Endothelial cell of umbilical vein (primary cell): ENCODE data around the gene TNKS1BP1. TPM values are rescaled to one million over a fixed set of nuclear protein-coding genes. Genes with fewer than 3 reads are reported as not detected.

Experiments
- BruUV-seq: library from RNA; stranded (reverse); fragments of 400-500 nt; replicated peaks from 2 replicates; lab custom pipeline; 2021; lab: Mats Ljungman, UMichigan
- CTCF ChIA-PET: fragments of 300-600, 350-600 bp; sonication (Branson Sonifier 250); formaldehyde crosslinking; loops from one replicate; lab custom pipeline; 2021; ENCODE audit warnings: antibody characterized with exemption, inconsistent platforms; lab: Charles Lee
- POLR2A ChIA-PET: fragments of 300-600, 350-600 bp; sonication (Branson Sonifier 250); formaldehyde crosslinking; loops from one replicate; lab custom pipeline; 2021; ENCODE audit warnings: antibody characterized with exemption, inconsistent platforms; lab: Charles Lee
- DNase-seq: peaks from one replicate; pipeline ENCODE4 v3.0.0-alpha.2; 2011; ENCODE audit warnings: low read depth, low spot score
- FAIRE-seq: peaks from 2 replicates; lab custom pipeline; 2011; peaks lifted over from hg19 to GRCh38; lab: Jason Lieb, UNC
- H2AFZ ChIP-seq: 2 replicates; pipeline ENCODE4 v1.6.0; 2012; ENCODE audit warnings: low read depth, low read length, control low read depth, inconsistent platforms
- H3K27ac ChIP-seq: 2 replicates; pipeline ENCODE4 v1.5.1; 2011; ENCODE audit warnings: low read depth, mild to moderate bottlenecking, control low read depth, low read length, moderate library complexity; ENCODE audit not compliant: insufficient read depth
- H3K27me3 ChIP-seq, 2 experiments: 2 replicates each; pipeline versions ENCODE4 v1.6.0 to v1.6.1; 2011; ENCODE audit warnings: low read length in 2 of 2, mixed read lengths in 1 of 2; ENCODE audit not compliant: control insufficient read depth in 2 of 2, insufficient read depth in 2 of 2
- H3K36me3 ChIP-seq, 2 experiments: 2 replicates in 1 of 2; 3 replicates in 1 of 2; pipeline ENCODE4 v1.5.1; 2011; ENCODE audit warnings: low read length in 2 of 2, mild to moderate bottlenecking in 1 of 2, moderate library complexity in 1 of 2; ENCODE audit not compliant: control insufficient read depth in 2 of 2, insufficient read depth in 2 of 2; ENCODE audit errors: extremely low read depth in 1 of 2
- H3K4me1 ChIP-seq: 3 replicates; pipeline ENCODE4 v1.5.1; 2011; ENCODE audit warnings: mild to moderate bottlenecking, low read length; ENCODE audit not compliant: control insufficient read depth, insufficient read depth; ENCODE audit errors: extremely low read depth
- H3K4me2 ChIP-seq: 2 replicates; pipeline ENCODE4 v1.6.1; 2011; ENCODE audit warnings: low read length, control low read depth, mixed read lengths; ENCODE audit not compliant: insufficient read depth
- H3K4me3 ChIP-seq, 3 experiments: fragments of 200-600 bp in 1 of 3; sonication (generic), shearing (Covaris generic) in 1 of 3; replicated peaks in 1 of 3; 2 replicates each; pipeline ENCODE4 v1.5.1; 2011 to 2016; ENCODE audit warnings: control low read depth in 3 of 3, low read length in 3 of 3, mild to moderate bottlenecking in 2 of 3, inconsistent platforms in 1 of 3, low read depth in 1 of 3, moderate library complexity in 1 of 3; ENCODE audit not compliant: insufficient read depth in 1 of 3
- H3K79me2 ChIP-seq: 2 replicates; pipeline ENCODE4 v1.6.0; 2012; ENCODE audit warnings: low read length, inconsistent platforms; ENCODE audit not compliant: control insufficient read depth, insufficient read depth
- H3K9ac ChIP-seq: replicated peaks from 2 replicates; pipeline ENCODE3; 2011; ENCODE audit warnings: low read length, control low read depth; ENCODE audit not compliant: insufficient read depth; ENCODE audit errors: extremely low read depth
- H3K9me1 ChIP-seq: replicated peaks from 3 replicates; pipeline ENCODE4 v1.6.0; 2011; ENCODE audit warnings: mild to moderate bottlenecking, low read length; ENCODE audit not compliant: control insufficient read depth, insufficient read depth; ENCODE audit errors: extremely low read depth
- H3K9me3 ChIP-seq: replicated peaks from 2 replicates; pipeline ENCODE4 v1.5.1; 2012; ENCODE audit warnings: low read length, inconsistent platforms; ENCODE audit not compliant: control insufficient read depth, insufficient read depth
- H4K20me1 ChIP-seq: replicated peaks from 2 replicates; pipeline ENCODE3; 2011; ENCODE audit warnings: mild to moderate bottlenecking, low read length; ENCODE audit not compliant: control insufficient read depth, insufficient read depth; ENCODE audit errors: extremely low read depth
- FOS ChIP-seq: IDR thresholded peaks from 2 replicates; pipeline ENCODE4 v1.6.1; 2011; ENCODE audit warnings: mild to moderate bottlenecking, low read length, moderate library complexity, borderline replicate concordance; ENCODE audit not compliant: insufficient read depth
- GATA2 ChIP-seq: IDR thresholded peaks from 2 replicates; pipeline ENCODE4 v1.7.0; 2011; ENCODE audit warnings: low read depth, mild to moderate bottlenecking, moderate library complexity, mixed read lengths, low read length; ENCODE audit not compliant: insufficient read length, insufficient read depth
- JUN ChIP-seq: IDR thresholded peaks from 2 replicates; pipeline ENCODE4 v1.6.1; 2011; ENCODE audit warnings: borderline replicate concordance, low read depth; ENCODE audit not compliant: insufficient read length, insufficient read depth
- POLR2AphosphoS5 ChIP-seq: IDR thresholded peaks from 2 replicates; pipeline ENCODE4 v1.6.1; 2012; ENCODE audit warnings: low read depth, mild to moderate bottlenecking, control low read depth, low read length, moderate library complexity; ENCODE audit not compliant: insufficient read depth
- dilution Hi-C: fragments of 300-500 bp; cut with MboI; formaldehyde crosslinking; loops from one replicate; pipeline ENCODE4 v1.15.0; 2019; ENCODE audit warnings: low sequenced_read_pairs; ENCODE audit not compliant: extremely low pct_ligation_motif_present
- intact Hi-C: fragments of 100-400 bp; cut with micrococcal nuclease; formaldehyde crosslinking; loops from one replicate; pipeline ENCODE4 v1.10.0; 2022
- polyA plus RNA-seq, 4 experiments: library from polyadenylated mRNA; depleted of rRNA in 3 of 4; stranded (reverse) in 3 of 4; unstranded in 1 of 4; fragments of >200 nt; gene quantifications; 2 replicates each; pipeline versions ENCODE4 v1.2.1 to v1.2.3, GENCODE V29; 2011 to 2012; ENCODE audit warnings: missing spikeins in 1 of 4
- total RNA-seq: library from RNA; stranded (reverse); gene quantifications from 2 replicates; pipeline ENCODE4 v1.2.3, GENCODE V29; 2021
- TF ChIP-seq, protein P1 (sequence below): IDR thresholded peaks from 2 replicates; pipeline ENCODE4 v1.6.1; 2011; ENCODE audit not compliant: insufficient read depth, insufficient read length

Gene TNKS1BP1
- total and polyA plus RNA-seq, 2 donors (not counting 3 experiments of a cell fraction or from before 2014, with no cell fraction given), result 54.6 to 111 TPM

DNA sequence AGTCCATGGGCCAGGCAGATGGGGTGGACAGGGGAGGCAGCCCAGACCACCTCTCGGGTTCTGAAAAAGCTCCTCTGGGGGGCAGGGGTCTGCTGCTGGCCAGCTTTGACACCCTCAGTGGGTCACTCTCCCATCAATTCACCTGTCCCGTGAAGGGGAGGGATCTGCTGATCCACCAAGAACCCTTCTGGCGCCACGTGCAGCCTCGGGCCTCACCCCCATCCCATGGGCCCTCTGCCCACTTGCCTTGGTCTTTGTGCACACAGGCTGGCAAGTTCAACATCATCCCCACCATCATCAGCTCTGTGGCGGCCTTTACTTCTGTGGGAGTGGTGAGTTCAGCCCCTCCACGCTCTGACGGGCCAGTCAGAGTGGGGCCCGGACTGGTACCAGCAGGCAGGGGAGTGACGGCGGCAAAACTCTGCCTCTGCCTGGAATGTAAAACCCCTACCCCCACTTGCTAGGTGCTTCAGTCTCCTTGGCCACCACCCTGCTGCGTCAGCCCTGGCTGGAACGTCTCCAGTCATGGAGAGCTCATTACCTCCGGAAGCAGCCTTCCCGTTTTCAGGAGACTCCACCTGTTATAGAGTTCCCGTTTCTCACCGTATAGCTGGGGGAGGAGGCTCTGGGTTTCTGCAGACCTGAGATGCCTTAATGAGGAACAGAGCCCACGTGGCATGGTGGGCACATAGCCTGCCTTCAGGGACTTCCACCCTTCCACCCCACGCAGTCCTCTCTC lies 43.5 kb upstream of the TNKS1BP1 start:
- no peaks in the 10 kb centered on the region for H3K36me3 ChIP-seq
- DNase-seq (no peak), FAIRE-seq (no peak)
- no peaks in the 10 kb centered on the region for H3K9me1 ChIP-seq
- TF ChIP-seq FOS (no peak), JUN (no peak), GATA2 (no peak)
- TF ChIP-seq, protein P1, sequence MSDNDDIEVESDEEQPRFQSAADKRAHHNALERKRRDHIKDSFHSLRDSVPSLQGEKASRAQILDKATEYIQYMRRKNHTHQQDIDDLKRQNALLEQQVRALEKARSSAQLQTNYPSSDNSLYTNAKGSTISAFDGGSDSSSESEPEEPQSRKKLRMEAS, result no peak
- H3K27ac ChIP-seq, result no peak overlapping the region
- H3K9ac ChIP-seq, result no peak overlapping the region
- no peaks in the 10 kb centered on the region for H3K79me2 ChIP-seq
- peaks cover 0 to 2% of the 10 kb centered on the region in 2 experiments for H3K27me3 ChIP-seq
- CTCF ChIA-PET, result interaction anchor here (1.4 to 1.9 kb wide), 2 partner anchors 9 to 18 kb away, joined by 3 to 4 read pairs; no protein-coding TSS in a partner anchor
- H3K4me2 ChIP-seq, result no peak overlapping the region
- intact Hi-C loops (no loop called here), dilution Hi-C loops (no loop called here)
- H3K4me3 ChIP-seq, result no peak overlapping the region
- no peak overlapping the region for H2AFZ ChIP-seq
- BruUV-seq, result no TSS peak
- no peaks in the 10 kb centered on the region for H3K4me1 ChIP-seq
- POLR2A ChIA-PET, result no interaction called here
- H4K20me1 ChIP-seq, result no peaks in the 10 kb centered on the region
- no peaks in the 10 kb centered on the region for H3K9me3 ChIP-seq

DNA sequence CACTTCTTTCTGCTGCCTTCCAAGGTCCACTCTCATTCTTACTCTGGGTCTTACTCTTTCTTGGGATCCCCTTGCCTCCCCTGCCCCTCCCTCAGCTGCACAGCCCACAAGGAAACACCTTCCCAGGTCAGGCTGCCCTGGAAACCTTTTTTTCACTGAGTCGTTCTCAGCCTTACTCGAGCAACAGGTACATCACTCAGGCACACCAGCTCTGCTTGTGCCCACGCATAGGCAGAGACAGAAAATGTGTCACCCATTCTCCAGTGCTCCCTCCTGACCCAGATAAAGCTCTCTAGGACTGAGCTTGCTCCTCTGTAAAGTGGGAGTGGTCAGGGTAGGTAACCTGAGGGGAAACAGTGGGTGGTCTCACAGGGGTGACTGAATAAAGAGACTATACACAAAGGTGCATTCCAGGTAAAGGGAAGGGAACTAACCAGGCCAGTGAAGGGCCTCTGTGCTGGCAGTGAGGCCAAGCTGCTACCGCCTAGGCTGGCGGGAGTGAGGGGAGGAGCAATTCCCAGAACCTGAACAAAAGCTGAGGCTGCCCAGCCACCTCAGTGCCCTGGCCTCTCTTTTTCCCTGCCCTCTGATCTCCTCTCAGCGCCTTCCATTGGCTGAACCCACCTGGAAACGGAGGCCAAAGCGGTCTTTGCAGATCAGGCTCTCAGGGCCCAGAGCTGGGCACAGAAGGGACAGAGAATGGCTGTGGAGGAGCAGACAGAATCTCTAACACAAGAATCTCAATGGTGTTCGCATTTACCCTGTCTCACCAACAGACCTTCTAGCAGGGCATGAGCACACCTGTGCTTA lies 40.3 kb upstream of the TNKS1BP1 start:
- Histone ChIP-seq H3K27me3 (peaks cover 0 to 3% of the 10 kb centered on the region in 2 experiments), H3K36me3 (no peaks in the 10 kb centered on the region), H3K79me2 (no peaks in the 10 kb centered on the region), H3K9me3 (no peaks in the 10 kb centered on the region), H3K4me3 (no peak overlapping the region), H3K4me1 (no peaks in the 10 kb centered on the region), H3K4me2 (no peak overlapping the region), H3K9me1 (no peaks in the 10 kb centered on the region), H3K27ac (no peak overlapping the region), H2AFZ (no peak overlapping the region), H4K20me1 (no peaks in the 10 kb centered on the region), H3K9ac (no peak overlapping the region)
- intact Hi-C loops (no loop called here), dilution Hi-C loops (no loop called here)
- no TSS peak for BruUV-seq
- ChIA-PET POLR2A (no interaction called here), CTCF (interaction anchor here (1.0 kb wide), 1 partner anchor 128 kb away, joined by 3 read pairs; no protein-coding TSS in a partner anchor)
- TF ChIP-seq POLR2AphosphoS5, result no peak
- no peak for TF ChIP-seq JUN
- TF ChIP-seq, protein P1, result no peak
- TF ChIP-seq FOS, result no peak
- FAIRE-seq, result no peak
- DNase-seq, result no peak
